Activated CD4-positive, CD25-positive, alpha-beta regulatory T cell treated with anti-CD3 and anti-CD28 coated beads, Interleukin-2, amount 50 U/mL, for 72 hours (primary cell): ENCODE measurements around the gene TNFAIP8L2.

ENCODE experiments used
- DNase-seq: peaks from one replicate; pipeline ENCODE4 v3.0.0; 2021

Gene TNFAIP8L2

DNA sequence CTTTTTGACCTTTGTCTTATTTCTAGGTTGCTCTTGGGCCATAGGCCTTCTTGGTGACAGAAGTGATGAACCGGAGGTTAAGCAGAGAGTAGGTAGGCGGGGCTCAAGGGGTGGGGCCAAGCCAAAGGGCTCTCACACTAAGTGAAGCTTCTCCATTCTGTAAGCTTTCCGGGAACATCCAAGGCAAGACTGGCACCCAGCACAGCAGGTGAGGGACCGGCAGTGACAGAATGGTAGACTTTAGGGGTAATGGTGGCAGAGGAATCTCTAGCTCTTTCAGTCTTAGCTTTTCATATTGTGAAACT is at the start of gene TNFAIP8L2:
TNFAIP8L2 (plus strand) TSS at position 135 of the 305 bp plus-strand sequence. CDS start 2,049 bp downstream, outside the sequence.
- peak; percentile 77 for DNase-seq

DNA sequence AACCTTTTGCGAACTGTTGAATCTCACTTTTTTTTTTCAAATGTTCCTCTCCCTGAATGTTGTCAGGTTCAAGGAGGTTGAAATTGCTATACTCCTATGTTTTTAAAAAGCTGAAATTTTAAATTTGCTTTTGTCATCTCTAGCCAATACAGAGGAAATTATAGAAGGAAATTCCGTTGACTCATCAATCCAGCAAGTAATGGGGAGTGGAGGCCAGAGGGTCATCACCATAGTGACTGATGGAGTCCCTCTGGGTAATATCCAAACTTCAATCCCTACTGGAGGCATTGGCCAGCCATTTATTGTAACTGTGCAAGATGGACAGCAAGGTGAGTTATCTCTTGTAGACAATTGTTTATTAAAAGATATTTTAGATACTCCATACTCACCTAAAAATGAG is 49.6 kb upstream of the TNFAIP8L2 start:
- no peak for DNase-seq

DNA sequence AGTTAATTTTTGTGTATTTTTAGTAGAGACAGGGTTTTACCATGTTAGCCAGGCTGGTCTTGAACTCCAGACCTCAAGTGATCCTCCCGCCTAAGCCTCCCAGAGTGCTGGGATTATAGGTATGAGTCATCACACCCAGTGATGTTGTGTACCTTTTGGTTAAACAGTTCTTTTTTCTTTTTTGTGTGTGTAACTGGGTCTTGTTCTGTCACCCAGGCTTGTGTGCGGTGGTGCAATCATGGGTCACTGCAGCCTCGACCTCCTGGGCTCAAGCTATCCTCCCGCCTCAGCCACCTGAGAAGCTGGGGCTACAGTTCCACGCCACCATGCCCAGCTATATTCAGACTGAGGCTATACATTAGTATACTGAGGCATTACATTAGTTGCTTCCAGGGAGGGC is 48.1 kb upstream of the TNFAIP8L2 start:
- no peak for DNase-seq

DNA sequence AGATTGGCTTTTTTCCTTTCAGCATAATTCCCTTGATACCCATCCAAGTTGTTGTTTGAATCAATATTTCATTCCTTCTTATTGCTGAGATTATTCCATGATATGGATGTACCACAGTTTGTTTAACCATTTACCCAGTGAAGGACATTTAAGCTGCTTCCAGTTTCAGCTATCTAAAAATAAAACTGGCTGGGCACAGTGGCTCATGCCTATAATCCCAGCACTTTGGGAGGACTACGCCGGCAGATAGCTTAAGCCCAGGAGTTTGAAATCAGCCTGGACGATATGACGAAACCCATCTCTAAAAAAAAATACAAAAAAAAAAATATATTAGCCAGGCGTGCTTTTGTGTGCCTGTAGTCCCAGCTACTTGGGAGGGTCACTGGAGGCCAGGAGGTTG is 42.6 kb upstream of the TNFAIP8L2 start:
- no peak for DNase-seq

DNA sequence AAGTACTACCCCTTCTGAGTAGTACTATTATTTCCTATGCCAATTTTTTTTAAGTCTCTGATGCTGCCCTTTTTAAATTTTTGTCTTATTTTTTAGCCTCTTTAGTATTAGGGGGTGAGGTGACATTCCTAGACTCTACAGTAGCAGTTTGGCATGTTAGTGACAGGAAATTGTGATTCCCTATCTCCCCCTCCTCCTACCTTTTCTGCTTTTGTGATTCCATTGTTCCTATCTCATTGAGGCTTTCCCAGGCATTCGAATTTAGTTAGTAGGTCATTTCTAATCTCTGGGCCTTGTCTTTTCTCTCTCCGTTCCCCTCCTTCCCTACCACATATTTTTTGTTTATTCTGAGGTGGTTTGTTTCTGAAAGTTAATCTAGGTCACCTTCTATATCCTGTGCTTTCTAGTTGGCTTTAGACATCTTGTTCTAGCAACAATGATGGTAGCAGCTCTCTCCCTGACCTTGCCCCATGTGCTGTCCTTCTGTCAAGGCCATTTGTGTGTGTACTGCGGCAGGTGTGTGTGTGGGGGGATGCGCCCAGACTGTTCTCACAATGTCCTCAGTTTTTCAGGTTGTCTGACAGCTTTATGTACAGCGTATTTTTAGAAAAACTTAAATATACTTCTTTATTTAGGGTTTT is 31.6 kb upstream of the TNFAIP8L2 start:
- DNase-seq: no peak

DNA sequence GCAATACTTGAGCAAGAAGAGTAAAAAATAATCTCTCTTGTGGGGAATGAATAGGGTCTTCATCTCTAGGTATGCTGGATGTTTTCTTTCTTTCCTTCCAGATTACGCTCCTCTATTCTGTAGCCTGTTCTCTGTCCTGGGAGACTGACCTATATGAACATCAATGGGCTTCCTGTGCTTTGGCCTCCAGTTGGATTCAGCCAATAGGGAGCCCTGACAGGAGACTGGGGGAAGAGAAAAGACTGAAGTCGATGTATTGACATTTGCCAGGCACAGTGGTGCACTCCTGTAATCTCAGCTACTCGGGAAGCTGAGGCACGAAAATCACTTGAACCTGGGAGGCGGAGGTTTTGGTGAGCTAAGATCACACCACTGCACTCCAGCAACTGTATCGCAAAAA is 27.6 kb upstream of the TNFAIP8L2 start:
- DNase-seq: peak; percentile 9

GRCh38 chr1:151130987-151131586 is 25.4 kb upstream of the TNFAIP8L2 start:
- DNase-seq: peak; percentile 64

DNA sequence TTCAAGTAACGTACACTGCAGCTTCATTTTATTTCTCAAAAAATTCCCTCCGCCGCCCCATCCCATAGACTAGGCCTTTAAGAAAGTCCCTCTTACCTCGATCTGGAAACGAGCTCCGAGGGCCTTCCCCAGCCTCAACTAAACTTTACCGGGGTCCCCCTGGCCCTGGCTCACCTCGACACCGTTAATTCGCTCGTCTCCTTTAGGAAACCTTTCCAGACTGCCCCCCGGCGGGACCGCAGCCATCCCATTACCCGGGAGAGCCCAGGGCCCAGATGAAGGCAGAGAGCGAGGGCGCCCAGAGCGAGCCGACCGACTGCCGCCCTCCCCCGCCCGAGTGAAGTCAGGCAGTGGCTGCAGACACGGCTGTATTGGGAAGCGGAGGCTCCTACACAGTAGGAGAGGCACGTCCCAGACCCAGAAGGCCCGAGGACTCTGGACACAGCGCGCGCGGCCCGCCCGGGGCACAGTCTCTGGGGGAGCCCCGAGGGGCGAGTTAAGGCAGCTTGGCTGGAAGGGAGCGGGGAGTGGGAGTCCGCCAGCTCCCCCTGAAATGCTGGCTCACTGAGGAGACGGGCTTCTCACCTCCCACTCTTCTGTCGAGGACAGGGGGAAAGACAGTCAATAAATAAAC is 24.6 kb upstream of the TNFAIP8L2 start:
- DNase-seq: peak; percentile 26

GRCh38 chr1:151132335-151133017 is 24.0 kb upstream of the TNFAIP8L2 start:
- DNase-seq: peak; percentile 18

- DNase-seq: peak; percentile 30
These were observed 23.2 kb upstream of the TNFAIP8L2 start for GRCh38 chr1:151133018-151133806.

- peak; percentile 16 for DNase-seq
These were observed 22.1 kb upstream of the TNFAIP8L2 start for GRCh38 chr1:151134396-151134795.

DNA sequence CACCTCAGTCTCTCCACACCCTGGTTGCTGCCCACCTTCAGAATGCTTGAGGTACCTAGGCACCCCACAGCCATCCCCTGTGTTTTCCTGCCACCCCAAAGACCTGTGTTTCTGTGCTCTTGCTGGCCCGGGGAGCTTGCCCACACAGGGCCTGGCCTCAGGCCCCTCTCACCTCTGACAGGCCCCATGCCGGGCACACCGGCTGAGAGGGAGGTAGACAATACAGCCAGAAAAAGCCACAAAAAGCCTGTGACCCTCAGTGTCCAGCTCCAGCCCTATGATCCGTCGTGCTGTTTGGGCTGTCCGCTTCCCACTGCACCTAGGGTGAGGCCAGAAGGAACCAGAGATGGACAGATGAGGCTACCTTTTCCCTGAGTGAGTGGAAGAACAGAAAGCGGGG is 21.5 kb upstream of the TNFAIP8L2 start:
- peak; percentile 20 for DNase-seq

DNA sequence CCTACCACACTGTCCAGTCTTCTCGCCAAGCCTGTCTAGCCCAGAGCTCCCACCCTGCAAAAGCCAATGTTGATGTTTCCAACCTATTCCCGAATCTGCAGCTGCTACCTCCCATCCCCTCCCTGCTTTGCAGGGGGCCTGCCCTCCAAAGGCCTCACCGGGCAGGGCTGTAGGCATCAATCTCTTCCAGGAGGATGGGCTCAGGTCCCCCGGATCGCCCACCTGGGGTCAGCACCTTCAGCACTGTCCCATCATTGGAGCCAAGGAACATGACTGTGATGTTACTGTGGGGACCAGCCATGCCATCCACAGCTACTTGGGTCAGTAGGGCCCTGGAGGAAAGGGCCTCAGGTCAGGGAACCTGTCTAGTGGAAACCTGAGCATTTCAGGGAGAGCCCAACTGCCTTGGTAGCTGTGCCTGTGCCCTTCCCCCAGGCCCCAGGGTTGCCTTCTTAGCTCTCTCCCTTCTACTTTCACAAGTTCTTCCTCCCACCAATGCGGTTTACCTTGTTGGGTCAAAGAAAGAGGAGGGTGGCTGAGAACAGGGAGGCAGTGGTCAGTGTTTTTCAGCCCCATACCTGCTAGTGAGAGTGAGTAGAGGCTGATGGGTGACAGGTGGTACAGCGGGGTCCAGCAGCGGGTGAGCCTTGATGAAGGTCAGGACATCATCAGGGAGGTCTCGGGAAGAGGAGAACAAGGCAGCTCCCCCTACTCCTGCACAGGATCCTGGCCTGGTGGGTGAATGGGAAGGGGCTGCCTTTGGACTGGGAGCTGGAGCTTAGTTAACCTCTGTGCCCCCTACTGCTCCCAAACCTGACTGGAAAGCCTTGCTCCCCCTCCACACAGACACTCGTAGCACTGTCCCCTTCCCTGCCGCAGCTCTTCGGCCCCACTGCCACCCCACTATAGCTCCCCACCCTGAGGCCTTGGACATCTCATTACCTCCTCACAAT is 20.7 kb upstream of the TNFAIP8L2 start:
- peak; percentile 25 for DNase-seq

DNA sequence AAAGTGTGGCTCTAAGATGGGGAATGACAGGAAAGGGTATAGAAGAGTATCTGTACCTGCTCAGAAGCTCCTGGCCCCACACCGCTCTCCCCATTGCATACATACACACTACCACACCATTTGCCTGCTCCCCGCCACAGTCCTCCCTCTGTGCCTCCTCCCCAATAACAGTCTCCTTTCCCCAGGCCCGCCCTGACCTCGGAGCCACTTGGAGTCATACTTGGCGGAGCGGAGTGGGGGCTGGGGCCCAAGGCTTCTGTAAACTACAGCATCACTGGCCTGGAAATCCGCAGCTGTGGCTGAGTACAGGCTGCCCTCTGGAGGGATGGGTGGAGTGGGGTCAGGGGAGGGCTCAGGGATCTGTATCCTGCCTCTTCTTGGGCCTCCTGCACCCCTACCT is 18.7 kb upstream of the TNFAIP8L2 start:
- DNase-seq: peak; percentile 6

DNA sequence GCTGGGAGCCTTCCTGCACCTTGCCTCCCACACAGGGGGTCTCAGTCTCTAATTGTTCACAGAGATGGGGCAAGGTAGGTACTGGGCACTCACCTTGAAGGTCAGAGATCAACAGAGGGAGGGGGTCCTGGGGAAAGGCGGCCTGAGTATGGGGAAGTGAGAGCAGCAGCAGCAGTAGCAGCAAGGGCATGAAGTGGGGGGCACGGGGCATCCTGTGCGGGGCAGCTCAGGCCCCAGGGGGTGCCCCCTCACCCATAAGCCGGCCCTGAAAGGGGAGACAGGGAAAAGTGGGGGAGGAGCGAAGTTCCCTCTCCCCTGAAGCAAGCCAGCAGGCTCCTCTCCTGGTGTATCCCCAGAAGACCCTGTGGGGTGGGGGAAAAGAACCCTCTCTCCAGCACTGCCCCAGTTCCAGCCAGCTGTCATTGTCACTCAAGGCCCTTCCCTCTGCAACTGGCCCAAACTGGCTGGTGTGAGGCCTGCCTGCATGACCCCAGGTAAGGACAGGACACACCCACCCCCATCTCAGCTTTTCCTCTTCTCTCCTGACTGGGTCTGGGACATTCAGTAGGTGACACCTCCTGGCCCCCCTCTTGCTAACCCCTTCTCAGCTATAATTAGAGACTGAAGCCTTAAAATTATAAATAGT is 13.9 kb upstream of the TNFAIP8L2 start:
- no peak for DNase-seq

DNA sequence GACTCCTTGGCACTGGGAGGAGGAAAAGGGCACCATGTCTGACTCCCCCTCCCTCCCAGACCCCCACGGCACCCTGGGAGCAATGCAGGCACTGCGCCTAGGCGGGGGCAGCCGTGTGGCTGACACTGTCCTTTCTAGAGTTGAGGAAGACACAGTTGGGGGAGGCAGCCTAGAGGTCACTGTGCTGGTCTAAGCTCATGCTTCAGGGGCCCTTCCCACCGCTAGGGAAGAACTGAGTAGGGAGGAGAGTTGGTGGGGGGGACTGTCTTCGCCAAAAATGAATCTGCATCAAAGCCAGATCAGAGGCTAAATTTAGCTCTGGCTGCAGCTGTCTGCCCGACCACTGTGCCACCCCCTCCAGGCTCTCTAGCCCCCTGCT is 13.4 kb upstream of the TNFAIP8L2 start:
- no peak for DNase-seq

DNA sequence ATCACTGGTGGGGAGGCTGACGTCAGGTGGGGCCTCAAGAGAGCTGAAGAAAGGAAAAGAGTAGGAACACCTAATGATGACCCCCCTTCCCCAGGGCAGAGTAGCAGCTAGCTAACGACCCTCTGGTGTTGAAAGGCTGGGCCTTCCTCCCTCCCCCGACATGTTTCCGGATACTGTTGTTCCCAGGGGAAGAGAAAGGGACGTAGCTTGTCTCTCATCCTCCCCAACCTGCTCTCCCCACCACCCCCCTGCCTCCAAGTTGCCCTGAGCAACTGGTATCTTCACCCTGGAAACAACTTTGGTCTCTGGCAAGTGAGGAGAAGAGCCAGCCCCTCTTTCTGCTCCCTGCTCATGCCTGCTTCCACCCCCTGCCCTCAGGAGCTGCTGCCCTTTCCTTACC is 12.5 kb upstream of the TNFAIP8L2 start:
- no peak for DNase-seq

DNA sequence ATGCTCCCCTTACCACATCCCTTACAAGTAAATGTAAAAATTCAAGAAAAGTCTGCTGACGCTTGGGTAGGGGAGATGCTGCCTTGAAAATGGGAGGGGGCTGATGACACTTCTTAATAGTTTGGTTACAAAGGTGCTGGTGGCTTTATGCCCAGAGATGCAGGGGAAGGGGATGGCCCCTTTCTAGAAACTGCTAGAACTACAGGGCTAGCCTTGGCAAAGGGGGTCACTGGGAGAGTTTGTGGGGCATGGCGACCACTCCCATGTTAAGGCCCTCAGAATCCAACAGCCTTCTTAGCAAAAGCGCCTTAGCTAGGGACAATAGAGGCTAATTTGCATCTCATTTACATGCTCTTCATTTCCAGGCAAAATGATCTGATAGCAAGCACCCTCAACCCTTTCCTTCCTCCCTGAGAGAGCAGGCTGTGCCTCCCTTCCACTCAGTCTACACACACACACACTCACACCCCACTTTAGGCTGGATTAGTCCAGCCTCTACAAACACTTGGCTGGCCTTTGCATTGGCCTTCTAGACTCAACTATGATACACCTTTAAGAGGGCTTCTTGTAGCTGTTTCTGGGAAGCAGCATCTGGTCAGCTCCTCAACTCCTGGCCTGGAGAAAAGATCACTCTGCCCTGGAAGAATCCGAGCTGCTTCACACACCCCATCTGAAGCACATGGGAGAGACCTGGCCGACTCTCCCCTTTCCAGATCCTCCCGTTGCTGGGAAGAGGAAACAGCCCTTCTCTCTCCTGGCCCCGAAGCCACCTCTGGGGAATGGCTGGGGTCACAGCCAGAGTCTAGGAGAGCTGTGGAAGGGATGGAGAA is 11.8 kb upstream of the TNFAIP8L2 start:
- DNase-seq: no peak

DNA sequence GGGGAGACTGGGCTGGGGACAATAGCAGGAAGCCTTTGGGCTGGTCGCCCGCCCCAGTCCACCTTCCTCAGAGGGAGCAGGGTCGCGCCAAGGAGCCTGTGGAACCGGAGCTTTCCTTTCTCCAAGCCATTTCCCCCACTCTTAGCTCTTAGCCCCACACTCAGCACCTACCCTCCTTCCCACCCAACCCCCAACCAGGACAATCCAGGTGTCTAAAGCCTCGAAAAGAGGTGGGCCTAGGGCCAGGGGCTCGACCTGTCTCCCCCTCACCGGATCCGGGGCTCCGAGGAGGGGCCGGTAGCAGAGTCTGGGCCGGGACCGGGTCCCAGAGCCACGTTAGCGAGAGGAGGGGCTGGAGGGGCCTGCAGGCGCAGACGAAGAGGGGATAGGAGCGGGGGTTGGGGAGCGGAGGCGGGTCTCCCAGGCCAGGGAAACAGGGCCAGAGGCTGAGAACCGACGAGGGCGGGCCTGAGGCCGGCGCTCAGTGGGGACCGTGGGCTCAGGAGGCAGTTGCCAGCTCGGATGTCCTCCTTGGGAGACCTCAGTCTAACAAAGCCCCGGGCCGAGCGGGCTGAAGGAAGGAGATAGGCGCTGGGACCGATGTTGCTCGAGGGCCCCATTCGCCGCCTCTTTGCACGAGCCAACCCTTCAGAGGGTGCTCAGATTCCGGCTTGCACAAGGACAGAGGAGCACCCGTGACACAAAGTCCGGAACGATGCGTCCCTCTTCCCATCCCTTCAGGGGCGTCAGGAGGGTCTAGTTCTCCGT is 11.0 kb upstream of the TNFAIP8L2 start:
- DNase-seq: no peak

GRCh38 chr1:151146072-151146411 is 10.4 kb upstream of the TNFAIP8L2 start:
- DNase-seq: no peak
